Neural cell (in vitro differentiated cells): ENCODE measurements around the gene CDK13. TPM values are rescaled to one million over a fixed set of nuclear protein-coding genes. Genes with fewer than 3 reads are reported as not detected.

Experiments used
- H2AFZ ChIP-seq: fragments of 200-600, 300-800 bp; sonication (generic), shearing (Covaris generic); 2 replicates; pipeline ENCODE4 v1.6.0; 2014; ENCODE audit warnings: low read depth, mild to moderate bottlenecking, antibody characterized with exemption, low read length, moderate library complexity
- H3F3A ChIP-seq: fragments of 200-600 bp; shearing (Covaris generic); 2 replicates; pipeline ENCODE4 v1.6.1; 2016; ENCODE audit warnings: mild to moderate bottlenecking, moderate library complexity, mixed read lengths, antibody characterized with exemption, low read length; ENCODE audit not compliant: insufficient read depth, poor library complexity, severe bottlenecking
- H3K27ac ChIP-seq: fragments of 200-600, 300-800 bp; sonication (generic), shearing (Covaris generic); 2 replicates; pipeline ENCODE4 v1.5.1; 2014; ENCODE audit warnings: mild to moderate bottlenecking, low read length, moderate library complexity
- H3K27me3 ChIP-seq: fragments of 300-800, 200-600 bp; sonication (generic), shearing (Covaris generic); 2 replicates; pipeline ENCODE4 v1.6.0; 2014; ENCODE audit warnings: mild to moderate bottlenecking, low read depth, low read length, moderate library complexity; ENCODE audit not compliant: insufficient read depth
- H3K36me3 ChIP-seq: fragments of 300-800, 200-600 bp; sonication (generic), shearing (Covaris generic); 2 replicates; pipeline ENCODE4 v1.5.1; 2014; ENCODE audit warnings: mild to moderate bottlenecking, antibody characterized with exemption, low read length, moderate library complexity; ENCODE audit not compliant: insufficient read depth
- H3K4me2 ChIP-seq: fragments of 300-800, 200-600 bp; sonication (generic), shearing (Covaris generic); 2 replicates; pipeline ENCODE4 v1.6.0; 2014; ENCODE audit warnings: mild to moderate bottlenecking, low read length
- H3K4me3 ChIP-seq: fragments of 300-800, 200-600 bp; sonication (generic), shearing (Covaris generic); 2 replicates; pipeline ENCODE4 v1.5.1; 2014; ENCODE audit warnings: mild to moderate bottlenecking, low read length, moderate library complexity
- H3K79me2 ChIP-seq: fragments of 200-600 bp; shearing (Covaris generic); replicated peaks from 2 replicates; pipeline ENCODE4 v1.6.0; 2014; ENCODE audit warnings: mild to moderate bottlenecking, low read length, moderate library complexity; ENCODE audit not compliant: insufficient read depth
- H3K9ac ChIP-seq: fragments of 300-800, 200-600 bp; sonication (generic), shearing (Covaris generic); 2 replicates; pipeline ENCODE4 v1.6.1; 2016; ENCODE audit warnings: mild to moderate bottlenecking, low read length, mixed read lengths
- H3K9me2 ChIP-seq: fragments of 200-600 bp; shearing (Covaris generic); 2 replicates; pipeline ENCODE4 v1.6.1; 2016; ENCODE audit warnings: mild to moderate bottlenecking, low read length, mixed read lengths; ENCODE audit not compliant: insufficient read depth
- H3K9me3 ChIP-seq: fragments of 200-600, 300-800 bp; sonication (generic), shearing (Covaris generic); 2 replicates; pipeline ENCODE4 v1.6.1; 2016; ENCODE audit warnings: mild to moderate bottlenecking, mixed run types, low read length, moderate library complexity, mixed read lengths
- H4K20me1 ChIP-seq: fragments of 200-600 bp; shearing (Covaris generic); 2 replicates; pipeline ENCODE4 v1.6.1; 2016; ENCODE audit warnings: mild to moderate bottlenecking, mixed run types; ENCODE audit not compliant: insufficient read depth
- EP300 ChIP-seq: fragments of 450-650 bp; conservative IDR thresholded peaks from 2 replicates; pipeline ENCODE4 v1.6.1; 2014; ENCODE audit warnings: antibody characterized with exemption, mild to moderate bottlenecking, moderate library complexity; ENCODE audit not compliant: poor library complexity, severe bottlenecking
- EZH2 ChIP-seq: fragments of 200-600, 300-800 bp; shearing (Covaris generic), sonication (generic); IDR thresholded peaks from 2 replicates; pipeline ENCODE4 v1.6.1; 2014; ENCODE audit warnings: antibody characterized with exemption, low read length, borderline replicate concordance, mild to moderate bottlenecking; ENCODE audit not compliant: insufficient read depth, poor library complexity, severe bottlenecking
- MXI1 ChIP-seq: fragments of 450-650 bp; conservative IDR thresholded peaks from 2 replicates; pipeline ENCODE4 v1.6.1; 2014; ENCODE audit warnings: antibody characterized with exemption, mild to moderate bottlenecking; ENCODE audit not compliant: poor library complexity, severe bottlenecking
- POLR2AphosphoS5 ChIP-seq: IDR thresholded peaks from 2 replicates; pipeline ENCODE4 v1.6.1; 2012
- RAD21 ChIP-seq: fragments of 450-650 bp; conservative IDR thresholded peaks from 2 replicates; pipeline ENCODE4 v1.6.1; 2014; ENCODE audit warnings: antibody characterized with exemption, mild to moderate bottlenecking, moderate library complexity
- SMC3 ChIP-seq: fragments of 450-650 bp; conservative IDR thresholded peaks from 2 replicates; pipeline ENCODE4 v1.6.1; 2014; ENCODE audit warnings: antibody characterized with exemption, mild to moderate bottlenecking, moderate library complexity; ENCODE audit not compliant: poor library complexity
- TAF1 ChIP-seq: IDR thresholded peaks from 2 replicates; pipeline ENCODE4 v1.6.1; 2012; ENCODE audit warnings: low read depth
- polyA plus RNA-seq: library from polyadenylated mRNA; depleted of rRNA; stranded (reverse); fragments of >200 nt; gene quantifications from 2 replicates; pipeline ENCODE4 v1.2.3, GENCODE V29; 2014
- TF ChIP-seq, protein P1 (sequence below): fragments of 450-650 bp; IDR thresholded peaks from 2 replicates; pipeline ENCODE4 v1.5.1; 2014; ENCODE audit warnings: antibody characterized with exemption, mild to moderate bottlenecking, moderate library complexity; ENCODE audit not compliant: poor library complexity, severe bottlenecking
- TF ChIP-seq, protein P2 (sequence below): IDR thresholded peaks from 2 replicates; pipeline ENCODE4 v1.6.1; 2012; ENCODE audit warnings: borderline replicate concordance

The CDK13 gene
- polyA plus RNA-seq, 1 donor from 2014 or later, result 27.0 TPM

DNA sequence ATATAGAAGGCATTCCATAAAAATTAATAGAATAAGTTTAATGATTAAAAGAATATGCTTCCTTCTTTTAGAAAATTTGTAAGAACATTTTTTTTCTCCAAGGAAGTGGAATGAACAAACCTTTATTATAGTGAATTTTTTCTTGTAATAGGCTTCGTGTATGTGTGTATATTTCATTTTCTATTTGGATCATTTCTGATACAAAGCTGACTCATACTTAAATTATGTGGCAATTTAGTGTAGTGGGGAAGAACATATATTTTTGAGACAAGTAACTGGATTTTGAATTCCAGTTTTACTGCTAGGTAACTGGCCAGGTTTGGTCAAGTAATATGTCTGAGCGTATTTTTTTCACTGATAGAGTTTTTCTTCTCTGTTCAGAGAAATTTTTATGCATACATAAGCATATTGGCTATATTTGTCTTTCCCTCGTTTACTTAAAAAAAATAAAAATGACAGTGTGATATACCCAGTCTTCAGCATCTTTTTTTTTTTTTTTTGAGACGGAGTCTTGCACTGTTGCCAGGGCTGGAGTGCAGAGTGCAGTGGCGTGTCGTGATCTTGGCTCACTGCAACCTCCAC, 50.8 kb downstream of the CDK13 start:
- Histone ChIP-seq H4K20me1 (no peaks in the 10 kb centered on the region), H3K4me3 (no peak overlapping the region), H3K79me2 (peaks cover 6% of the 10 kb centered on the region), H3K4me2 (no peak overlapping the region), H3F3A (peaks cover 2% of the 10 kb centered on the region), H3K27ac (no peak overlapping the region), H3K9me3 (no peaks in the 10 kb centered on the region), H3K27me3 (no peaks in the 10 kb centered on the region), H3K36me3 (no peaks in the 10 kb centered on the region), H3K9ac (no peak overlapping the region), H3K9me2 (no peaks in the 10 kb centered on the region), H2AFZ (no peak overlapping the region)
- no peak for TF ChIP-seq EZH2
- TF ChIP-seq, protein P1, sequence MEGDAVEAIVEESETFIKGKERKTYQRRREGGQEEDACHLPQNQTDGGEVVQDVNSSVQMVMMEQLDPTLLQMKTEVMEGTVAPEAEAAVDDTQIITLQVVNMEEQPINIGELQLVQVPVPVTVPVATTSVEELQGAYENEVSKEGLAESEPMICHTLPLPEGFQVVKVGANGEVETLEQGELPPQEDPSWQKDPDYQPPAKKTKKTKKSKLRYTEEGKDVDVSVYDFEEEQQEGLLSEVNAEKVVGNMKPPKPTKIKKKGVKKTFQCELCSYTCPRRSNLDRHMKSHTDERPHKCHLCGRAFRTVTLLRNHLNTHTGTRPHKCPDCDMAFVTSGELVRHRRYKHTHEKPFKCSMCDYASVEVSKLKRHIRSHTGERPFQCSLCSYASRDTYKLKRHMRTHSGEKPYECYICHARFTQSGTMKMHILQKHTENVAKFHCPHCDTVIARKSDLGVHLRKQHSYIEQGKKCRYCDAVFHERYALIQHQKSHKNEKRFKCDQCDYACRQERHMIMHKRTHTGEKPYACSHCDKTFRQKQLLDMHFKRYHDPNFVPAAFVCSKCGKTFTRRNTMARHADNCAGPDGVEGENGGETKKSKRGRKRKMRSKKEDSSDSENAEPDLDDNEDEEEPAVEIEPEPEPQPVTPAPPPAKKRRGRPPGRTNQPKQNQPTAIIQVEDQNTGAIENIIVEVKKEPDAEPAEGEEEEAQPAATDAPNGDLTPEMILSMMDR, result no peak
- TF ChIP-seq TAF1, result no peak
- TF ChIP-seq MXI1, result no peak
- no peak for TF ChIP-seq SMC3
- TF ChIP-seq POLR2AphosphoS5, result no peak
- TF ChIP-seq RAD21, result no peak

- no peaks in the 10 kb centered on the region for H3K79me2 ChIP-seq
- peaks cover 2% of the 10 kb centered on the region for H3F3A ChIP-seq
Measured at GRCh38 chr7:40001649-40002048, 51.6 kb downstream of the CDK13 start.

More at GRCh38 chr7:40001649-40002048, 51.6 kb downstream of the CDK13 start:
- Histone ChIP-seq H3K27ac (no peak overlapping the region), H3K9me3 (no peaks in the 10 kb centered on the region), H4K20me1 (no peaks in the 10 kb centered on the region), H3K9me2 (no peaks in the 10 kb centered on the region), H2AFZ (no peak overlapping the region), H3K4me3 (no peak overlapping the region), H3K27me3 (no peaks in the 10 kb centered on the region), H3K4me2 (no peak overlapping the region), H3K36me3 (no peaks in the 10 kb centered on the region), H3K9ac (no peak overlapping the region)
- TF ChIP-seq TAF1, result no peak
- no peak for TF ChIP-seq EZH2
- TF ChIP-seq MXI1, result no peak
- TF ChIP-seq, protein P1, result no peak
- TF ChIP-seq POLR2AphosphoS5, result no peak
- TF ChIP-seq, protein P2, sequence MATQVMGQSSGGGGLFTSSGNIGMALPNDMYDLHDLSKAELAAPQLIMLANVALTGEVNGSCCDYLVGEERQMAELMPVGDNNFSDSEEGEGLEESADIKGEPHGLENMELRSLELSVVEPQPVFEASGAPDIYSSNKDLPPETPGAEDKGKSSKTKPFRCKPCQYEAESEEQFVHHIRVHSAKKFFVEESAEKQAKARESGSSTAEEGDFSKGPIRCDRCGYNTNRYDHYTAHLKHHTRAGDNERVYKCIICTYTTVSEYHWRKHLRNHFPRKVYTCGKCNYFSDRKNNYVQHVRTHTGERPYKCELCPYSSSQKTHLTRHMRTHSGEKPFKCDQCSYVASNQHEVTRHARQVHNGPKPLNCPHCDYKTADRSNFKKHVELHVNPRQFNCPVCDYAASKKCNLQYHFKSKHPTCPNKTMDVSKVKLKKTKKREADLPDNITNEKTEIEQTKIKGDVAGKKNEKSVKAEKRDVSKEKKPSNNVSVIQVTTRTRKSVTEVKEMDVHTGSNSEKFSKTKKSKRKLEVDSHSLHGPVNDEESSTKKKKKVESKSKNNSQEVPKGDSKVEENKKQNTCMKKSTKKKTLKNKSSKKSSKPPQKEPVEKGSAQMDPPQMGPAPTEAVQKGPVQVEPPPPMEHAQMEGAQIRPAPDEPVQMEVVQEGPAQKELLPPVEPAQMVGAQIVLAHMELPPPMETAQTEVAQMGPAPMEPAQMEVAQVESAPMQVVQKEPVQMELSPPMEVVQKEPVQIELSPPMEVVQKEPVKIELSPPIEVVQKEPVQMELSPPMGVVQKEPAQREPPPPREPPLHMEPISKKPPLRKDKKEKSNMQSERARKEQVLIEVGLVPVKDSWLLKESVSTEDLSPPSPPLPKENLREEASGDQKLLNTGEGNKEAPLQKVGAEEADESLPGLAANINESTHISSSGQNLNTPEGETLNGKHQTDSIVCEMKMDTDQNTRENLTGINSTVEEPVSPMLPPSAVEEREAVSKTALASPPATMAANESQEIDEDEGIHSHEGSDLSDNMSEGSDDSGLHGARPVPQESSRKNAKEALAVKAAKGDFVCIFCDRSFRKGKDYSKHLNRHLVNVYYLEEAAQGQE, result no peak
- no peak for TF ChIP-seq EP300
- TF ChIP-seq SMC3, result no peak
- TF ChIP-seq RAD21, result no peak
